Testis (tissue), 3 donors: ENCODE data around the gene IGSF21. TPM values are rescaled to one million over a fixed set of nuclear protein-coding genes. Genes with fewer than 3 reads are reported as not detected.

ENCODE experiments used
- DNase-seq: peaks from one replicate; pipeline ENCODE4 v3.0.0-alpha.2; 2019
- H3K27ac ChIP-seq, 2 donors: fragments of 200-600 bp; sonication (generic); one replicate each; pipeline ENCODE4 v1.5.1; 2019
- H3K27me3 ChIP-seq: fragments of 200-600 bp; sonication (generic); one replicate; pipeline ENCODE4 v1.5.1; 2019
- H3K36me3 ChIP-seq: fragments of 200-600 bp; sonication (generic); one replicate; pipeline ENCODE4 v1.5.1; 2017; ENCODE audit warnings: low read depth; ENCODE audit errors: missing control alignments
- H3K4me1 ChIP-seq: fragments of 200-600 bp; sonication (generic); one replicate; pipeline ENCODE4 v1.5.1; 2019
- H3K4me3 ChIP-seq, 2 donors: fragments of 200-600 bp; sonication (generic); one replicate each; pipeline ENCODE4 v1.5.1; 2017 to 2019
- H3K9me3 ChIP-seq: fragments of 200-600 bp; sonication (generic); one replicate; pipeline ENCODE4 v1.5.1; 2017
- CTCF ChIP-seq, 3 experiments: fragments of 450-650 bp in 2 of 3; fragments of 200-600 bp in 1 of 3; sonication (generic) in 1 of 3; IDR thresholded peaks; one replicate each; pipeline ENCODE4 v1.5.1; 2016 to 2019; ENCODE audit warnings: antibody characterized with exemption in 3 of 3, mild to moderate bottlenecking in 2 of 3, moderate library complexity in 1 of 3
- POLR2A ChIP-seq: fragments of 450-650 bp; IDR thresholded peaks from one replicate; pipeline ENCODE4 v1.6.1; 2017; ENCODE audit warnings: antibody characterized with exemption, mild to moderate bottlenecking, moderate library complexity
- WGBS, 2 donors: methylation state at CpG; one replicate each; pipeline ENCODE4 v1.1.5; 2018; 5-methylcytosine and 5-hydroxymethylcytosine counted together
- intact Hi-C: fragments of 100-400 bp; cut with DNase I; formaldehyde crosslinking; loops from one replicate; pipeline ENCODE4 v1.15.1; 2023; ENCODE audit warnings: low total_unique reads
- polyA plus RNA-seq: library from polyadenylated mRNA; stranded (reverse); fragments of 350-450 nt; fragmentation: Illumina TruSeq; extraction: RNeasy Lipid Tissue Mini Kit (QIAGEN cat#74804); gene quantifications from one replicate; pipeline ENCODE4 v1.2.3, GENCODE V29; 2014; ENCODE audit warnings: low read depth, low replicate concordance; ENCODE audit not compliant: insufficient read depth
- total RNA-seq, 2 donors: library from RNA; depleted of rRNA; stranded (reverse); fragments of >200 nt; gene quantifications; one replicate each; pipeline ENCODE4 v1.2.3, GENCODE V29; 2016

The IGSF21 gene
- total and polyA plus RNA-seq, 3 donors from 2014 or later: 1.7 to 4.2 (median 2.9) TPM

DNA sequence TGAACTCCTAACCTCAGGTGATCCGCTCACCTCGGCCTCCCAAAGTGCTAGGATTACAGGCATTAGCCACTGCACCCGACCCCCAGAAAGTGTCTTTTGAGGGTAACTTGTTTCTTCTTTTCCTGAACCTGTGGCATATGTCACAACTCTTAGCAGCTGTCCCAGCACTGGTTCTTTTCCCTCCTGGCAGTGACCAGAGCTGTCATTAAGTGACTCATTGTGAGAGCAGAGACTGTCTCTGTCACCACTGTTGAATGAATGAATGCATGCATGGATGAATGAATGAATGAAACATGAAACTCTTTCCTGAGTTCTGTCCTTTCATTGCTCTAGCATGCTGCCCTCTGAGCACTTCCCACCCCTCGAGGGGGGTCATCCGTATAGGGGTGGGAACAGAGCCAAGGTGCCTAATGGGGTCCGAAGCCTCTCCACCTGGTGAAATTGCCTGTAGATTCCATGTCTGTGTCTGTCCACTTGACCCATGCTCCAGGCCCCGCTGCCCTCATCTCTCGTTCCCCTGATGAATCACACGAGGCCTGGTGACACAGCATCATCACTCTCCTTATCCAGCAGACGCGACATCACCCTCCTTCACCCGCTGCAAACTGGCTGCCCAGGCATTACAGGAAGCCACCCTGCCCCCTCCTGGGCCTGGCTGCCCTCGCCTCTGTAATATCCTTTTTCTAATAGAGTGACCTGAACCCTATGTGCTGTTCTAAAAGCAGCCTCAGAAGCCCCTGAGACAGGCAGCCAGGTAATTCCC lies 75.0 kb downstream of the IGSF21 start:
- no peak for DNase-seq
- intact Hi-C loops: no loop called here
- no peaks in the 10 kb centered on the region for H3K27me3 ChIP-seq

DNA sequence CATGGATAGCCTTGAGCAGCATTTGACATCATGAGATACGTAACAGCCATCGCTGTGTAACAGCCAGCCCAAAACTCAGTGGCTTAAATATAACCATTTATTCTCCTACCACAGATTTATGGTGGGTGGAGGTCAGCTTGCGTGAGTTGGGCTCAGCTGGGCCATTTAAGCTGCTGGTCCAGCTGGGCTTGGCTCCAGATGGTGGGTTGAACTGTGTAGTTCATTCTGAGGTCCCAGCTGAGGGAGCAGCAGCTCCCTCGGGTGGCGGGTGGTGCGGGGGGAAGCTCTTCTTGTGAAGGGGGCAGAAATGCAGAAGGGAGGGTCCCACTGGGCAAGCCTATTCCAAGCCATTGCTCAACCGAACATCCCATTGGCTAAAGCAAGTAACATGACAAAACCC lies 75.9 kb downstream of the IGSF21 start:
- Histone ChIP-seq H3K27ac (no peak overlapping the region), H3K9me3 (no peaks in the 10 kb centered on the region), H3K27me3 (no peaks in the 10 kb centered on the region), H3K4me3 (no peak overlapping the region), H3K4me1 (no peaks in the 10 kb centered on the region), H3K36me3 (no peaks in the 10 kb centered on the region)
- TF ChIP-seq CTCF (IDR thresholded peaks at IDR 0.05) (no peak), POLR2A (no peak)
- DNase-seq: no peak
- 72 to 75% methylated on average over 7 of the region's 7 CpGs for WGBS, 2 donors
- intact Hi-C loops: no loop called here

More for the DNA sequence above, 75.0 kb downstream of the IGSF21 start:
- no peaks in the 10 kb centered on the region for H3K9me3 ChIP-seq
- no peaks in the 10 kb centered on the region for H3K4me1 ChIP-seq
- no peak overlapping the region for H3K4me3 ChIP-seq
- H3K36me3 ChIP-seq: no peaks in the 10 kb centered on the region
- 62% methylated on average over 13 of the region's 13 CpGs for WGBS, 2 donors
- H3K27ac ChIP-seq: no peak overlapping the region
- TF ChIP-seq POLR2A: no peak
- no peak for TF ChIP-seq CTCF (IDR thresholded peaks at IDR 0.05)

DNA sequence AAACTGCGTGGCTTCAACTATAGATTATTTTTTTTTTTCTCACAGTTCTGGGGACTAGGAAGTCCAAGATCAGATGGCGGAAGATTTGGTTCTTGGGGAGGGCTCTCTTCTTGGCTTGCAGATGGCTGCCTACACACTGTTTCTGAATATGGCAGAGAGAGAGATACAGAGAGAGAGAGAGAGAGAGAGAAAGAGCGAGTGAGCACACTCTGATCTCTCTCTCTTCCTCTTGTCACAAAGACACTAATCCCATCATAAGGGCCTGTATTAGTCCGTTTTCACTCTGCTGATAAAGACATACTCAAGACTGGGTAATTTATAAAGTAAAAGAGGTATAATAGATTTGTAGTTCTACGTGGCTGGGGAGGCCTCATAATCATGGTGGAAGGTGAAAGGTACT lies 79.5 kb downstream of the IGSF21 start:
- no peaks in the 10 kb centered on the region for H3K36me3 ChIP-seq
- 63 to 79% methylated on average over 5 of the region's 5 CpGs for WGBS, 2 donors

DNA sequence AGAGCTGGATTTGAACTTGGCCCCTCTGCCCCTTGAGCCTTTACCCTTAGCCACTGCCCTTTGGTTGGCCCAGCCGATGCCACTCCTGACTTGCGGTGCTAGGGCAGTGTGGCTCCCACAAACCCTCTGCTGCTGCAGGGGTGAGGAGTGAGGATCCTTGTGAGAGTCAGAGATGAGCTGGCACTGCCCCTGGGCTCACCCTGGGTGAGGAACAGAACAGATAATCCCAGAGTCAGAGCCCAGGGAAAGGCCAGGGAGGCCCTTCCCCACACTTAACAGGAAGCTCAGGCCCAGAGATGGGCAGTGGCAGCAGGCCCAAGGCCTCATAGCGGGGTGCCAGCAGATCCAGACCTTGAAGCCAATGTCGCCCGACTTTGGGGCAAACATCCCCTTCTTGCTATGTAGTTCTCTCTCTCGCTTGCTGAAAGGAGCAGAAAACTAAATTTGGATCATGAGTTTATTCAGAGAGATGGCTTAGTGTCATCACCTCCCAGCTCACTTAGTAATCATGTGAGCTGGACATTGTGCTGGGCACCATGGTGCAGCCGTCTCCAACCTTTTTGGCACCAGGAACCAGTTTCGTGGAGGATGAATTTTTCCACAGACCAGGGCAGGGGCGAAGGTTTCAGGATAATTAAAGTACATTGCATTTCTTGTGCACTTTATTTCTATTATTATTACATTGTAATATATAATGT lies 81.4 kb downstream of the IGSF21 start:
- no peaks in the 10 kb centered on the region for H3K27me3 ChIP-seq
- no peak overlapping the region for H3K27ac ChIP-seq
- H3K4me1 ChIP-seq: no peaks in the 10 kb centered on the region
- H3K4me3 ChIP-seq: no peak overlapping the region
- intact Hi-C loops: no loop called here
- TF ChIP-seq CTCF (IDR thresholded peaks at IDR 0.05) (no peak), POLR2A (no peak)
- H3K36me3 ChIP-seq: no peaks in the 10 kb centered on the region
- H3K9me3 ChIP-seq: no peaks in the 10 kb centered on the region
- 88 to 93% methylated on average over 6 to 9 of the region's 9 CpGs for WGBS, 2 donors
- DNase-seq: no peak

More for the DNA sequence above, 79.5 kb downstream of the IGSF21 start:
- intact Hi-C loops: no loop called here
- Histone ChIP-seq H3K4me1 (no peaks in the 10 kb centered on the region), H3K27ac (no peak overlapping the region), H3K9me3 (no peaks in the 10 kb centered on the region), H3K4me3 (no peak overlapping the region), H3K27me3 (no peaks in the 10 kb centered on the region)
- no peak for TF ChIP-seq POLR2A
- TF ChIP-seq CTCF (IDR thresholded peaks at IDR 0.05): no peak
- DNase-seq: no peak
